BLaER1 treated with 17β-estradiol and CSF1 and Interleukin-3, amounts not matched to agents 10 nM and 100 nM (cell line): ENCODE data around the gene GSK3B.

Experiments used
- H3K27ac ChIP-seq, 11 experiments: shearing (Covaris generic); formaldehyde crosslinking; 2 replicates each; pipeline ENCODE4 v1.8.1; 2022
- H3K27me3 ChIP-seq, 11 experiments: shearing (Covaris generic); formaldehyde crosslinking; 2 replicates each; pipeline ENCODE4 v1.8.1; 2022
- H3K36me3 ChIP-seq, 11 experiments: shearing (Covaris generic); formaldehyde crosslinking; 2 replicates each; pipeline ENCODE4 v1.8.1; 2022
- H3K4me1 ChIP-seq, 10 experiments: shearing (Covaris generic); formaldehyde crosslinking; 2 replicates each; pipeline ENCODE4 v1.8.1; 2022
- H3K4me2 ChIP-seq, 11 experiments: shearing (Covaris generic); formaldehyde crosslinking; 2 replicates each; pipeline ENCODE4 v1.8.1; 2022
- H3K4me3 ChIP-seq, 10 experiments: shearing (Covaris generic); formaldehyde crosslinking; 2 replicates each; pipeline ENCODE4 v1.8.1; 2022
- H3K9ac ChIP-seq, 11 experiments: shearing (Covaris generic); formaldehyde crosslinking; 2 replicates each; pipeline ENCODE4 v1.8.1; 2022
- H3K9me3 ChIP-seq, 11 experiments: shearing (Covaris generic); formaldehyde crosslinking; replicated peaks in 1 of 11; 2 replicates each; pipeline ENCODE4 v1.8.1; 2022
- H4K20me1 ChIP-seq, 11 experiments: shearing (Covaris generic); formaldehyde crosslinking; 2 replicates each; pipeline ENCODE4 v1.8.1; 2022
- Cebpa-rat ChIP-seq, 11 experiments: shearing (Covaris generic); IDR thresholded peaks; 2 replicates each; pipeline ENCODE4 v1.8.1; 2022

Gene GSK3B

GRCh38 chr3:119974656-119975055, 119.6 kb downstream of the GSK3B start:
- no peak overlapping the region for H3K4me3 ChIP-seq
- no peak overlapping the region for H3K4me2 ChIP-seq
- peaks cover 0 to 82% (median 18%) of the 10 kb centered on the region in 11 experiments; a peak in 9 of 22 replicates for H4K20me1 ChIP-seq
- H3K36me3 ChIP-seq, result peaks cover 0 to 38% (median 0%) of the 10 kb centered on the region in 11 experiments; a peak in 11 of 22 replicates
- no peak overlapping the region for H3K27ac ChIP-seq
- no peak overlapping the region for H3K9ac ChIP-seq
- H3K9me3 ChIP-seq, result 0 out of 22 replicates have a peak, but pooled peaks cover 0 to 6% (median 0%) of the 10 kb centered on the region in 11 experiments
- H3K27me3 ChIP-seq, result no peaks in the 10 kb centered on the region
- H3K4me1 ChIP-seq, result no peaks in the 10 kb centered on the region; a peak in 1 of 20 replicates
- no peak for TF ChIP-seq Cebpa-rat (IDR thresholded peaks at IDR 0.05)

- Histone ChIP-seq H3K9me3 (0 out of 22 replicates have a peak, but pooled peaks cover 0 to 6% (median 0%) of the 10 kb centered on the region in 11 experiments), H3K27me3 (no peaks in the 10 kb centered on the region), H3K4me2 (no peak overlapping the region), H3K9ac (no peak overlapping the region), H3K4me3 (no peak overlapping the region), H3K36me3 (peaks cover 0 to 23% (median 0%) of the 10 kb centered on the region in 11 experiments; a peak in 9 of 22 replicates), H3K4me1 (no peaks in the 10 kb centered on the region; a peak in 1 of 20 replicates), H3K27ac (no peak overlapping the region), H4K20me1 (peaks cover 0 to 83% (median 17%) of the 10 kb centered on the region in 11 experiments; a peak in 9 of 22 replicates)
- no peak for TF ChIP-seq Cebpa-rat (IDR thresholded peaks at IDR 0.05)
Observed at GRCh38 chr3:119973018-119973646, 121.1 kb downstream of the GSK3B start.

- no peak for TF ChIP-seq Cebpa-rat (IDR thresholded peaks at IDR 0.05)
- H3K4me1 ChIP-seq, result no peaks in the 10 kb centered on the region
- H3K9ac ChIP-seq, result no peak overlapping the region
- H3K27ac ChIP-seq, result no peak overlapping the region
- peaks cover 0 to 22% (median 0%) of the 10 kb centered on the region in 11 experiments; a peak in 7 of 22 replicates for H3K36me3 ChIP-seq
- H3K4me3 ChIP-seq, result no peak overlapping the region
- H3K9me3 ChIP-seq, result 0 out of 22 replicates have a peak, but pooled peaks cover 0 to 6% (median 0%) of the 10 kb centered on the region in 11 experiments
- H3K4me2 ChIP-seq, result no peak overlapping the region
- no peaks in the 10 kb centered on the region for H3K27me3 ChIP-seq
- H4K20me1 ChIP-seq, result peaks cover 0 to 84% (median 11%) of the 10 kb centered on the region in 11 experiments; a peak in 11 of 22 replicates
Observed at GRCh38 chr3:119969759-119970158, 124.5 kb downstream of the GSK3B start.

GRCh38 chr3:119967353-119968006, 126.8 kb downstream of the GSK3B start:
- no peak for TF ChIP-seq Cebpa-rat (IDR thresholded peaks at IDR 0.05)
- Histone ChIP-seq H3K4me2 (no peak overlapping the region), H3K27me3 (no peaks in the 10 kb centered on the region), H3K9me3 (peaks cover 4 to 14% (median 5%) of the 10 kb centered on the region in 11 experiments; a peak in 14 of 22 replicates), H3K9ac (no peak overlapping the region), H3K4me1 (no peaks in the 10 kb centered on the region), H3K27ac (no peak overlapping the region), H3K36me3 (peaks cover 0 to 19% (median 5%) of the 10 kb centered on the region in 11 experiments; a peak in 12 of 22 replicates), H3K4me3 (no peak overlapping the region), H4K20me1 (peaks cover 0 to 85% (median 11%) of the 10 kb centered on the region in 11 experiments; a peak in 11 of 22 replicates)

GRCh38 chr3:119965692-119966091, 128.6 kb downstream of the GSK3B start:
- TF ChIP-seq Cebpa-rat (IDR thresholded peaks at IDR 0.05), result no peak
- no peak overlapping the region for H3K4me3 ChIP-seq

GRCh38 chr3:119964294-119964693, 130.0 kb downstream of the GSK3B start:
- no peak overlapping the region for H3K9ac ChIP-seq
- peaks cover 0 to 19% (median 7%) of the 10 kb centered on the region in 11 experiments; a peak in 11 of 22 replicates for H3K36me3 ChIP-seq
- no peak overlapping the region for H3K4me2 ChIP-seq
- no peaks in the 10 kb centered on the region for H3K4me1 ChIP-seq
- H3K27me3 ChIP-seq, result no peaks in the 10 kb centered on the region
- H3K4me3 ChIP-seq, result no peak overlapping the region
- H3K9me3 ChIP-seq, result peaks cover 5 to 20% (median 7%) of the 10 kb centered on the region in 11 experiments; a peak in 14 of 22 replicates
- no peak for TF ChIP-seq Cebpa-rat (IDR thresholded peaks at IDR 0.05)
- no peak overlapping the region for H3K27ac ChIP-seq
- H4K20me1 ChIP-seq, result peaks cover 0 to 92% (median 11%) of the 10 kb centered on the region in 11 experiments; a peak in 11 of 22 replicates

More at GRCh38 chr3:119965692-119966091, 128.6 kb downstream of the GSK3B start:
- no peak overlapping the region for H3K9ac ChIP-seq
- H3K36me3 ChIP-seq, result peaks cover 0 to 27% (median 7%) of the 10 kb centered on the region in 11 experiments; a peak in 11 of 22 replicates
- H3K4me2 ChIP-seq, result no peak overlapping the region
- no peak overlapping the region for H3K27ac ChIP-seq
- no peaks in the 10 kb centered on the region for H3K27me3 ChIP-seq
- H3K9me3 ChIP-seq, result peaks cover 5 to 16% (median 7%) of the 10 kb centered on the region in 11 experiments; a peak in 14 of 22 replicates
- H4K20me1 ChIP-seq, result peaks cover 0 to 96% (median 11%) of the 10 kb centered on the region in 11 experiments; a peak in 11 of 22 replicates
- no peaks in the 10 kb centered on the region for H3K4me1 ChIP-seq

- 0 out of 22 replicates have a peak, but pooled peaks cover 0 to 5% (median 0%) of the 10 kb centered on the region in 11 experiments for H3K9me3 ChIP-seq
- no peak overlapping the region for H3K4me2 ChIP-seq
- H3K4me1 ChIP-seq, result no peaks in the 10 kb centered on the region
- no peak overlapping the region for H3K9ac ChIP-seq
- no peak overlapping the region for H3K27ac ChIP-seq
- H3K4me3 ChIP-seq, result no peak overlapping the region
- H4K20me1 ChIP-seq, result peaks cover 0 to 77% (median 23%) of the 10 kb centered on the region in 11 experiments; a peak in 11 of 22 replicates
- TF ChIP-seq Cebpa-rat (IDR thresholded peaks at IDR 0.05), result no peak
- peaks cover 0 to 20% (median 0%) of the 10 kb centered on the region in 11 experiments; a peak in 2 of 22 replicates for H3K36me3 ChIP-seq
- no peaks in the 10 kb centered on the region for H3K27me3 ChIP-seq
Observed at GRCh38 chr3:119955972-119956371, 138.3 kb downstream of the GSK3B start.

- H3K4me3 ChIP-seq, result no peak overlapping the region
- peaks cover 0 to 9% (median 1%) of the 10 kb centered on the region in 11 experiments; a peak in 7 of 22 replicates for H3K36me3 ChIP-seq
- H3K4me2 ChIP-seq, result no peak overlapping the region
- peaks cover 0 to 75% (median 9%) of the 10 kb centered on the region in 11 experiments; a peak in 12 of 22 replicates for H4K20me1 ChIP-seq
- no peak for TF ChIP-seq Cebpa-rat (IDR thresholded peaks at IDR 0.05)
- no peaks in the 10 kb centered on the region for H3K4me1 ChIP-seq
- no peaks in the 10 kb centered on the region for H3K9me3 ChIP-seq
- no peak overlapping the region for H3K9ac ChIP-seq
- no peaks in the 10 kb centered on the region for H3K27me3 ChIP-seq
- no peak overlapping the region for H3K27ac ChIP-seq
Observed at GRCh38 chr3:119950666-119951325, 143.5 kb downstream of the GSK3B start.
